ENCODE results near the gene GAS6.

GAS6 gene

DNA sequence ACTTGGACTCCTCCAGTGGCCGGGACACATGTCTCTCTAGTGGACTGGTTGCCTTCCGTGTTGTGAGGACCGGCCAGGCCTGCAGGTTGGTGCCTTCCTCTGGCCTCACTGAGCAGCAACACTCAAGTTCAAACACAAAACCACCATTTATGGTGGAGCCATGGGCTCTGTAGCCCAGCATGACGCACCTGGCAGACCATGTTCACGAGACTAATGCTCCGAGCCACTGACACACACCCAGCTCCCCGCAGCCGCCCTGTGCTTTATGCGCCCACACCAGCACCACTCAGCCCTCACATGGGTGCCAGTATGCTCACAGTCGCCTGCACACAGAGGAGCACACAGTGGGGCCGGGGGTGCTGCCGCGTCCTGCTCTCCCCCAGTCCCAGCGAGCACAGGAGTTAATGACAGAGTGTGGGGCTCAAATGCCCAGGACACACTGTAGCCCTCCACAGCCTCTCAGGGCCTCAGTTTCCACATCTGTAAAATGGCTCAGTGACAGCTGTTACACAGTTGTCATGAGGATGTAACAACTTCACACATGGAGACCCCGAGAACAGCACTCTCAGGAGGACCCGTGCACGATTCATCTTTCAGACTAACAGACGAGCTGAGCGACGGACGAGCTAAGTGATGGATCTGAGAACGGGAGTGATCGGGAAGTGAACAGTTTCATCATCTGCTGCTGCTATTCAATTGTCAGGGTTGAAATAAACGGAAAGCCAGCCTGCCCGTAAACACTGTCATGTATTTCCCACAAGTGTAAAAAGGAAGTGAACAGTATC is 7.8 kb downstream of the GAS6 start:
- POLR2A ChIA-PET = no interaction called here
- Histone ChIP-seq H3K36me3 (ENCODE audit: control insufficient read depth in 2 of 2, insufficient read depth in 1 of 2, low read length in 2 of 2) (peaks cover 0 to 16% of the 10 kb centered on the region in 2 experiments; a peak in 1 of 3 replicates), H3K27ac (ENCODE audit: extremely low read depth, low read depth, low read length) (no peak overlapping the region), H3K9me3 (ENCODE audit: control insufficient read depth, insufficient read depth, low read depth, low read length) (no peaks in the 10 kb centered on the region), H3K4me3 (ENCODE audit: low read depth, low read length) (no peak overlapping the region), H3K4me1 (ENCODE audit: control insufficient read depth, insufficient read depth, low read length) (peaks cover 3% of the 10 kb centered on the region; the same call in 1 of the 2 replicates)
- TF ChIP-seq ZNF514 (tag by site-specific recombination; IDR thresholded peaks at IDR 0.05) (no peak), ZNF555 (tag by site-specific recombination; conservative IDR thresholded peaks at IDR 0.05) (no peak), KLF16 (tag by site-specific recombination; IDR thresholded peaks at IDR 0.05) (no peak), ZNF626 (tag by site-specific recombination; IDR thresholded peaks at IDR 0.05) (no peak), ZNF10 (tag by site-specific recombination; IDR thresholded peaks at IDR 0.05) (no peak), SETDB1 (IDR thresholded peaks at IDR 0.05; ENCODE audit: insufficient read length, low read length) (no peak), ZNF404 (tag by site-specific recombination; IDR thresholded peaks at IDR 0.05) (no peak), ZNF366 (tag by site-specific recombination; conservative IDR thresholded peaks at IDR 0.05) (no peak), ZNF155 (tag by site-specific recombination; IDR thresholded peaks at IDR 0.05) (no peak), KLF1 (tag by site-specific recombination; IDR thresholded peaks at IDR 0.05) (no peak), ZNF426 (tag by site-specific recombination; IDR thresholded peaks at IDR 0.05) (no peak), YY1 (tag by site-specific recombination; IDR thresholded peaks at IDR 0.05) (no peak), KLF8 (tag by site-specific recombination; IDR thresholded peaks at IDR 0.05) (no peak), ZNF785 (tag by site-specific recombination; IDR thresholded peaks at IDR 0.05) (no peak), ZNF184 (tag by site-specific recombination; IDR thresholded peaks at IDR 0.05) (no peak), ZNF518A (tag by site-specific recombination; conservative IDR thresholded peaks at IDR 0.05; ENCODE audit: low read depth) (no peak), ZNF449 (tag by site-specific recombination; IDR thresholded peaks at IDR 0.05) (no peak)
- TF ChIP-seq, protein P1, sequence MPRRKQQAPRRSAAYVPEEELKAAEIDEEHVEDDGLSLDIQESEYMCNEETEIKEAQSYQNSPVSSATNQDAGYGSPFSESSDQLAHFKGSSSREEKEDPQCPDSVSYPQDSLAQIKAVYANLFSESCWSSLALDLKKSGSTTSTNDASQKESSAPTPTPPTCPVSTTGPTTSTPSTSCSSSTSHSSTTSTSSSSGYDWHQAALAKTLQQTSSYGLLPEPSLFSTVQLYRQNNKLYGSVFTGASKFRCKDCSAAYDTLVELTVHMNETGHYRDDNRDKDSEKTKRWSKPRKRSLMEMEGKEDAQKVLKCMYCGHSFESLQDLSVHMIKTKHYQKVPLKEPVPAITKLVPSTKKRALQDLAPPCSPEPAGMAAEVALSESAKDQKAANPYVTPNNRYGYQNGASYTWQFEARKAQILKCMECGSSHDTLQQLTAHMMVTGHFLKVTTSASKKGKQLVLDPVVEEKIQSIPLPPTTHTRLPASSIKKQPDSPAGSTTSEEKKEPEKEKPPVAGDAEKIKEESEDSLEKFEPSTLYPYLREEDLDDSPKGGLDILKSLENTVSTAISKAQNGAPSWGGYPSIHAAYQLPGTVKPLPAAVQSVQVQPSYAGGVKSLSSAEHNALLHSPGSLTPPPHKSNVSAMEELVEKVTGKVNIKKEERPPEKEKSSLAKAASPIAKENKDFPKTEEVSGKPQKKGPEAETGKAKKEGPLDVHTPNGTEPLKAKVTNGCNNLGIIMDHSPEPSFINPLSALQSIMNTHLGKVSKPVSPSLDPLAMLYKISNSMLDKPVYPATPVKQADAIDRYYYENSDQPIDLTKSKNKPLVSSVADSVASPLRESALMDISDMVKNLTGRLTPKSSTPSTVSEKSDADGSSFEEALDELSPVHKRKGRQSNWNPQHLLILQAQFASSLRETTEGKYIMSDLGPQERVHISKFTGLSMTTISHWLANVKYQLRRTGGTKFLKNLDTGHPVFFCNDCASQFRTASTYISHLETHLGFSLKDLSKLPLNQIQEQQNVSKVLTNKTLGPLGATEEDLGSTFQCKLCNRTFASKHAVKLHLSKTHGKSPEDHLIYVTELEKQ (tag by site-specific recombination; IDR thresholded peaks at IDR 0.05; ENCODE audit: borderline replicate concordance) = no peak
- TF ChIP-seq, protein P2, sequence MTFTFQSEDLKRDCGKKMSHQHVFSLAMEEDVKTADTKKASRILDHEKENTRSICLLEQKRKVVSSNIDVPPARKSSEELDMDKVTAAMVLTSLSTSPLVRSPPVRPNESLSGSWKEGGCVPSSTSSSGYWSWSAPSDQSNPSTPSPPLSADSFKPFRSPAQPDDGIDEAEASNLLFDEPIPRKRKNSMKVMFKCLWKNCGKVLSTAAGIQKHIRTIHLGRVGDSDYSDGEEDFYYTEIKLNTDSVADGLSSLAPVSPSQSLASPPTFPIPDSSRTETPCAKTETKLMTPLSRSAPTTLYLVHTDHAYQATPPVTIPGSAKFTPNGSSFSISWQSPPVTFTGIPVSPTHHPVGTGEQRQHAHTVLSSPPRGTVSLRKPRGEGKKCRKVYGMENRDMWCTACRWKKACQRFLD (tag by site-specific recombination; IDR thresholded peaks at IDR 0.05) = no peak
- CTCF ChIA-PET = no interaction called here

Measured in HEK293 (cell line).